Chondrocyte (in vitro differentiated cells): Measurements from ENCODE around the gene MYLK. TPM values are rescaled to one million over a fixed set of nuclear protein-coding genes. Genes with fewer than 3 reads are reported as not detected.

Experiments
- DNase-seq: peaks from one replicate; pipeline ENCODE4 v3.0.0; 2021; ENCODE audit warnings: mixed read lengths, low spot score
- H3K27ac Mint-ChIP-seq: one replicate; pipeline ENCODE4 v1.8.0; 2021; ENCODE audit warnings: mild to moderate bottlenecking, moderate library complexity, mixed read lengths; ENCODE audit not compliant: unreplicated experiment
- H3K27me3 Mint-ChIP-seq: 2 replicates; pipeline ENCODE4 v1.8.0; 2021; ENCODE audit warnings: low read depth, mixed read lengths
- H3K36me3 Mint-ChIP-seq: 2 replicates; pipeline ENCODE4 v1.8.0; 2021; ENCODE audit warnings: low read depth, mixed read lengths
- H3K4me1 Mint-ChIP-seq: 2 replicates; pipeline ENCODE4 v1.8.0; 2021; ENCODE audit warnings: low read depth, mild to moderate bottlenecking, mixed read lengths
- H3K4me3 Mint-ChIP-seq: one replicate; pipeline ENCODE4 v1.8.0; 2021; ENCODE audit warnings: mild to moderate bottlenecking, moderate library complexity, mixed read lengths; ENCODE audit not compliant: unreplicated experiment
- H3K9me3 Mint-ChIP-seq: 2 replicates; pipeline ENCODE4 v1.8.0; 2021; ENCODE audit warnings: low read depth, mixed read lengths
- CTCF ChIP-seq: fragments of 200-600 bp; sonication (generic); IDR thresholded peaks from 2 replicates; pipeline ENCODE4 v1.5.0; 2021; ENCODE audit warnings: antibody characterized with exemption, mild to moderate bottlenecking, moderate library complexity
- total RNA-seq: library from RNA; stranded (reverse); gene quantifications from 3 replicates; pipeline ENCODE4 v1.2.1, GENCODE V29; 2021

Gene MYLK
- total RNA-seq, 1 donor from 2014 or later = 405 TPM

GRCh38 chr3:123576122-123576521, 308.0 kb downstream of the MYLK start:
- Mint-ChIP-seq H3K9me3 (no peaks in the 10 kb centered on the region), H3K36me3 (peaks cover 22% of the 10 kb centered on the region), H3K27me3 (no peaks in the 10 kb centered on the region), H3K4me1 (peaks cover 25% of the 10 kb centered on the region), H3K27ac (no peak overlapping the region), H3K4me3 (no peak overlapping the region)
- no peak for DNase-seq
- no peak for TF ChIP-seq CTCF

GRCh38 chr3:123571973-123572365, 312.2 kb downstream of the MYLK start:
- no peak overlapping the region for H3K4me3 Mint-ChIP-seq

GRCh38 chr3:123571264-123571972, 312.7 kb downstream of the MYLK start:
- H3K9me3 Mint-ChIP-seq = no peaks in the 10 kb centered on the region
- peak overlapping the region; percentile 1 for H3K27ac Mint-ChIP-seq
- peaks cover 13% of the 10 kb centered on the region for H3K36me3 Mint-ChIP-seq
- H3K27me3 Mint-ChIP-seq = no peaks in the 10 kb centered on the region
- H3K4me1 Mint-ChIP-seq = peaks cover 15% of the 10 kb centered on the region
- H3K4me3 Mint-ChIP-seq = no peak overlapping the region
- DNase-seq = no peak
- no peak for TF ChIP-seq CTCF

More at GRCh38 chr3:123571973-123572365, 312.2 kb downstream of the MYLK start:
- peaks cover 16% of the 10 kb centered on the region for H3K36me3 Mint-ChIP-seq
- H3K27ac Mint-ChIP-seq = no peak overlapping the region
- TF ChIP-seq CTCF = no peak
- H3K4me1 Mint-ChIP-seq = peaks cover 20% of the 10 kb centered on the region
- no peaks in the 10 kb centered on the region for H3K27me3 Mint-ChIP-seq
- no peaks in the 10 kb centered on the region for H3K9me3 Mint-ChIP-seq
- no peak for DNase-seq

GRCh38 chr3:123568875-123569274, 315.3 kb downstream of the MYLK start:
- Mint-ChIP-seq H3K27ac (no peak overlapping the region), H3K4me3 (no peak overlapping the region), H3K4me1 (peaks cover 7% of the 10 kb centered on the region), H3K9me3 (no peaks in the 10 kb centered on the region), H3K27me3 (no peaks in the 10 kb centered on the region), H3K36me3 (peaks cover 19% of the 10 kb centered on the region)
- DNase-seq = no peak
- no peak for TF ChIP-seq CTCF

GRCh38 chr3:123568034-123568433, 316.1 kb downstream of the MYLK start:
- TF ChIP-seq CTCF = no peak
- Mint-ChIP-seq H3K27me3 (no peaks in the 10 kb centered on the region), H3K9me3 (no peaks in the 10 kb centered on the region), H3K4me3 (no peak overlapping the region), H3K27ac (no peak overlapping the region), H3K4me1 (peaks cover 9% of the 10 kb centered on the region), H3K36me3 (peaks cover 20% of the 10 kb centered on the region)
- DNase-seq = no peak
